DMS 273 treated with DMSO at 0.1 percent for 48 hours (cell line): Measurements from ENCODE around the gene MBD3L1.

Source experiments
- DNase-seq: peaks from one replicate; lab custom pipeline; 2025; lab: John Stamatoyannopoulos, UW

Gene MBD3L1

GRCh38 chr19:8881512-8881911 lies 49.3 kb downstream of the MBD3L1 start:
- no peak for DNase-seq

DNA sequence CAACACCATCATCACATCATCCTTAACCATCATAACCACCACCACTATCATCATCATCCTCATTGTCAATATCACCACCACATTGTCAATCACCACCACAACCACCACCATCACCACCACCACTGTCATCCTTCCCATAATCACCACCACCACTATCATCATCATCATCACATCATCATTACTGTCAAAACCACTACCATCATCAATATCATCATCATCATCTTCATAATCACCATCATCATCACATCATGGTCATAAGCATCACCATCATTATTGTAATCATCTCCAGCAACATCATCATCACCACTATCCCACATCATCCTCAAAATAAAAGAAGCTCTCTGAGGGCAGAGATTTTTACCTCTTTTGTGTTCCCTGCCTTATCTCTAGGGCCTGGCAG lies 52.2 kb downstream of the MBD3L1 start:
- DNase-seq, result no peak

- DNase-seq, result no peak
Measured at GRCh38 chr19:8887364-8887763, 55.2 kb downstream of the MBD3L1 start.

GRCh38 chr19:8890260-8890659 lies 58.1 kb downstream of the MBD3L1 start:
- DNase-seq, result no peak
